T-helper 1 cell treated with Interleukin-12 subunit alpha and Interleukin-12 subunit beta and Interleukin-4 antibody, amounts not matched to agents 30 ng/mL and 1 ng/mL, for 36 hours (primary cell): Measurements from ENCODE around the gene PSMD8. TPM values are rescaled to one million over a fixed set of nuclear protein-coding genes. Genes with fewer than 3 reads are reported as not detected.

Experiments used
- intact Hi-C: fragments of 100-400 bp; cut with micrococcal nuclease; formaldehyde crosslinking; loops from one replicate; pipeline ENCODE4 v1.15.1; 2024
- total RNA-seq: library from RNA; stranded (reverse); gene quantifications from 2 replicates; pipeline ENCODE4 v1.2.3, GENCODE V29; 2022

Gene PSMD8
- total RNA-seq, 1 donor from 2014 or later = 208 TPM

DNA sequence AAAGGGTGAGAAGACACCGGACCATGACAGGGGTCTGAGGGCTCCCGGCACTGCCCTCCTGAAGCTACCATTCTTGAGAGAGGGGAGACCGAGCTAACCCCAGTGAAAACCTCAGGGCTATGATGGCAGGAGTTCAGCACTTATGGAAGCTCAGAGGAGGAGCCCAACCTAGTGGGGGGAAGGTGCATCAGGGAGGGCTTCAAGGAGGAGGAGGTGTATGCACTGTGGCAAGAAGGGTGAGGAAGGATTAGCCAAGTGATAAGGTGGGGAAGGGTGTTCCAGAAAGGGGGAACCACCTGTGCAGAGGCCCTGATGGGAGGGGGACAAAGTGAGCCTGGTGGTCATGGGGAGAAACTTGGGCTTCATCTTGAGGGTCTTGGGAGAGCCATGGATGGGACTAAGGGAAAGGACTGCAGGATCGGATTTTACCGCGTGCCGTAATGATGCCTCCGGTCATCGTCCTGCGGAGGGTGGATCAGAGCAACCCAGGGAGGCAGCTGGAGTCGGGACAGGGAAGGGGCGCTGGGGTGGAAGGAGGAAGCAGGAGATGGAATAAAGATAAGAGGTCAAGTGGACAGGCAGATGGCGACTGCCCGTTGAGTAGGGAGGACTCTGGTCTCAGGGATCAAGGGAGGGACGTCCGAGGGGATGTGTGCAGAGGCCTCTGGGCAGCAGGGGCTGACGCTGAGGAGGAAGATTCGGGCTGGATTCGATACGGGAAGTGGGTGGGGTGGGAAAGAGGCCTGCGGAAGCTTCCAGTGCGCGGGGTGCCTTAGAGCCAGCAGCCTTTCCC is 13.3 kb upstream of the PSMD8 start:
- intact Hi-C loops = loop anchor here (1.0 kb wide), 1 partner anchor 45 kb away; no protein-coding TSS in a partner anchor

- intact Hi-C loops = loop anchor here (1.0 to 2.0 kb wide), 5 partner anchors 13 to 313 kb away; partner anchors contain the start of genes GGN, PSMD8 and SPRED3
Measured at GRCh38 chr19:38361633-38362075, 12.7 kb upstream of the PSMD8 start.

DNA sequence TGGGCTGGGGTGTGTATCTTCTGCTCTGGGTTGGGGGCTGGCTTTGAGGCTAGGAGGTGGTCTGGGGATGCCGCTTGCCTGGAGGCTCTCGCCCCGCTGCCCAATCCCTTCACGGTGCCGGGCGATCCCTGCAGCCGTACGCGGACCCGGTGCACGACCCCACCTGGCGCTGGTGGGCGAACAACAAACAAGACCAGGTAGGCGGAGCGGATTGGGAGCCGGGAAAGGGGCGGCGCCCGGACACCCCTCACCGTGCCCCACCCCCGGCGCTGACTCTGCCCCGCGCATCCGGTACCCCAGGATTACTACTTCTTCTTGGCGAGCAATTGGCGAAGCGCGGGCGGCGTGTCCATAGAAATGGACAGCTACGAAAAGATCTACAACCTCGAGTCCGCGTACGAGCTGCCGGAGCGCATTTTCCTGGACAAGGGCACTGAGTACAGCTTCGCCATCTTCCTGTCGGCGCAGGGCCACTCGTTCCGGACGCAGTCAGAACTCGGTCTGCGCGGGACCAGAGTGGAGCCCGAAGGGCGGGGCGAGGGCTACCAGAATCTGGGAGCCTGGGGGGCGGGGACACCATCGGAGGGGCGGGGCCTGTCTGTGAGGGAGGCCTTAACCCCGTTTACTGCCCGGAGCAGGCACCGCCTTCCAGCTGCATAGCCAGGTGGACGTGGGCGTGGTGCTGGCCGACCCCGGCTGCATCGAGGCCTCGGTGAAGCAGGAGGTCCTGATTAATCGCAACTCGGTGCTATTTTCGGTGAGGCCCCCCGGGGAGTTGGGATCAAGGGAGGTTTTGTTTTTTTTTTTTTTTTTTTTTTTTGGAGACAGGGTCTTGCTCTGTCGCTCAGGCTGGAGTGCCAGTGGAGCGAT is 12.1 kb upstream of the PSMD8 start:
- intact Hi-C loops = loop anchor here (1.0 to 2.0 kb wide), 4 partner anchors 12 to 314 kb away; partner anchors contain the start of genes GGN, PSMD8 and SPRED3

DNA sequence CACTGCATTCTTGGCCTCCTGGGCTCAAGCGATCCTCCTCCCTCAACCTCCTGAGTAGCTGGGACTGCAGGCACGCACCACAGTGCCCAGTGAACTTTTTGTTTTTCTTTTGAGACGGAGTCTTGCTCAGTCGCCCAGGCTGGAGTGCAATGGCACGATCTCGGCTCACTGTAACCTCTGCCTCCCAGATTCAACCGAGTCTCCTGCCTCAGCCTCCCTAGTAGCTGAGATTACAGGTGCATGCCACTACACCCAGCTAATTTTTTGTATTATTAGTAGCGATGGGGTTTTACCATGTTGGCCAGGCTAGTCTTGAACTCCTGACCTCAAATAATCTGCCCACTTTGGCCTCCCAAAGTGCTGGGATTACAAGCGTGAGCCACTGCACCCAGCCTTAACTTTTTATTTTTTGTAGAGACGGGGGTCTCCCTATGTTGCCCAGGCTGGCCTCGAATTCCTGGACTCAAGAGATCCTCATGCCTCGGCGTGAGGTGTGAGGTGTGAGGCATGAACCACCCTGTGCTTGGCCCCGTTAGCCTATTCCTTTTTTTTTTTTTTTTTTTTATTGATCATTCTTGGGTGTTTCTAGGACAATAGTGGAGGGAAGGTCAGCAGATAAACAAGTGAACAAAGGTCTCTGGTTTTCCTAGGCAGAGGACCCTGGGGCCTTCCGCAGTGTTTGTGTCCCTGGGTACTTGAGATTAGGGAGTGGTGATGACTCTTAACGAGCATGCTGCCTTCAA is 11.3 kb upstream of the PSMD8 start:
- intact Hi-C loops = loop anchor here (1.0 to 2.0 kb wide), 4 partner anchors 11 to 314 kb away; partner anchors contain the start of genes GGN, PSMD8 and SPRED3

DNA sequence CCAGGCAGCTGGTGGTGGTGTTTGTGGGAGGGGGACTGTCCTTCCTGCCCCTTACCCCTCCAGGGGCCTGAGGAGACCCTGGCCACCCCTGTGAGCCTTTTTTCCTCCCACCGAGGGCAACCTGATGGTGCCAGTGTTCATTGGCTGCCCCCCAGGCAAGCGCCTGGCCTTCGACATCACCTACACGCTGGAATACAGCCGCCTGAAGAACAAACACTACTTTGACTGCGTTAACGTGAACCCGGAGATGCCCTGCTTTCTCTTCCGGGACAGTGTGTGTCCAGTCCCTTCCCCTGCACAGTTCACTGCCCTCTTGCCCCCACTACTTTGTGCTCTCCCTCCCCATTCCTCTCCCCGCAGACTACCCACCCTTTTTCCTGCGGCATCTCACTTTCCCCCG is 7.3 kb upstream of the PSMD8 start:
- intact Hi-C loops = no loop called here

- intact Hi-C loops = no loop called here
Measured at GRCh38 chr19:38369584-38369983, 4.8 kb upstream of the PSMD8 start.

- intact Hi-C loops = loop anchor here (10.0 kb wide), 1 partner anchor 1065 kb away; the partner anchor contains the start of gene RPS16
Measured at GRCh38 chr19:38370299-38370698, 4.1 kb upstream of the PSMD8 start.

GRCh38 chr19:38371081-38371480 is 3.3 kb upstream of the PSMD8 start:
- intact Hi-C loops = loop anchor here (10.0 kb wide), 1 partner anchor 1064 kb away; the partner anchor contains the start of gene RPS16

DNA sequence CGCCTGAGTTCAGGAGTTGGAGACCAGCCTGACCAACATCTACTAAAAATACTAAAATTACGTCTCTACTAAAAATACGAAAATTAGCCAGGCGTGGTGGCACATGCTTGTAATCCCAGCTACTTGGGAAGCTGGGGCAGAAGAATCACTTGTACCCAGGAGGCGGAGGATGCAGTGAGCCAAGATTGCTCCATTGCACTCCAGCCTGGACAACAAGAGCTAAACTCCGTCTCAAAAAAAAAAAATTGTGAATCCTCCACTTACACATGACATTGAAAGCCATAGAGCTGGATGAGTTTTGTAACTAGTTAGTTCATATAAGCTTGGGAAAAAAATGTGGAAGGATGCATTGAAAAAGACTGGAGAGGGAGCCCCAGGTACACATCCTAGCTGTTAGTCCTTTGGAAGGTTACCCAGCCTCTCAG is 452 bp upstream of the PSMD8 start:
- intact Hi-C loops = loop anchor here (1.0 to 10.0 kb wide), 14 partner anchors 12 to 1061 kb away; partner anchors contain the start of genes EIF3K, FAM98C, MRPS12 and NFKBIB

GRCh38 chr19:38375098-38375493 is 725 bp downstream of the PSMD8 start:
- intact Hi-C loops = loop anchor here (2.0 to 10.0 kb wide), 2 partner anchors 28 to 1060 kb away; partner anchors contain the start of genes FAM98C and RPS16

- intact Hi-C loops = loop anchor here (2.0 to 10.0 kb wide), 2 partner anchors 27 to 1059 kb away; partner anchors contain the start of genes FAM98C and RPS16
Measured at GRCh38 chr19:38375748-38376147, 1.4 kb downstream of the PSMD8 start.

GRCh38 chr19:38376576-38376975 is 2.2 kb downstream of the PSMD8 start:
- intact Hi-C loops = loop anchor here (10.0 kb wide), 1 partner anchor 1058 kb away; the partner anchor contains the start of gene RPS16

DNA sequence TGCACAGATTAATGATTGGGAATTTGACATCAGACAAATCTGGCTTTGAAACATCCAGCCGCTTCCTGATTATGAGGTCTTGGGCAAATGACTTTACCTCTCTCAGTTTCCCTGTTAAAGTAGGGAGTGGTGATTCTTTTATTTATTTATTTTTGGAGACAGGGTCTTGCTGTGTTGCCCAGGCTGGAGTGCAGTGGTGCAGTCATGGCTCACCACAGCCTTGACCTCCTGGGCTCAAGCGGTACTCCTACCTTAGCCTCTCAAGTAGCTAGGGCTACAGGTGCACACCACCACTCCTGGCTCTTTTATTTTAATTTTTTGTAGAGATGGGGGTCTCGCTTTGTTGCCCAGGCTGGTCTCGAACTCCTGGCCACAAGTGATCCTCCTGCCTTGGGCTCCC is 2.7 kb downstream of the PSMD8 start:
- intact Hi-C loops = loop anchor here (10.0 kb wide), 1 partner anchor 1058 kb away; the partner anchor contains the start of gene RPS16

GRCh38 chr19:38378866-38379265 is 4.5 kb downstream of the PSMD8 start:
- intact Hi-C loops = loop anchor here (10.0 kb wide), 1 partner anchor 1056 kb away; the partner anchor contains the start of gene RPS16

DNA sequence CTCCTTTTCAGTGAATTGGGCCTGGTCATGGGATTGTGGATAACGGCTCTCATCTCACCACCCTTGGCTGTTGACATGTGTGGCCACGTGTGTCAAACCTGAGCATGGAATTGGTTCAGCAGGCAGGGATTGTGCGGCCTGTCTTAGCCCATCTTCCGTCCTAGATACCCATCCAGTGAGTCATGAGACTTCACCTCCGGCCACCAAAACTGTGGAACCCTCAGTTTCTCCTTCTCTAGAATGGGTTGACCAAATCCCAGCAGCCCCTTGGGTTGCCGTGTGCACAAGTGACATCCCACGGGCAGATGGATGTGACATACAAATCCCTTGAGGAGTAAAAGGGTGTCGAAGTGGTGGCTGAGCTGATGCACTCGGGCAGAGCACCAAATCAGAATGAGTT is 6.8 kb downstream of the PSMD8 start:
- intact Hi-C loops = no loop called here

- intact Hi-C loops = no loop called here
Measured at GRCh38 chr19:38383184-38383583, 8.8 kb downstream of the PSMD8 start.

GRCh38 chr19:38383743-38384142 is 9.4 kb downstream of the PSMD8 start:
- intact Hi-C loops = no loop called here

- intact Hi-C loops = loop anchor here (5.0 kb wide), 2 partner anchors 353 to 448 kb away; partner anchors contain the start of gene ECH1
Measured at GRCh38 chr19:38384209-38385027, 10.0 kb downstream of the PSMD8 start.
